Amniotic epithelial cell (primary cell): ENCODE measurements around the gene PGAP6.
"Not testable (repeated sequence)": the region's sequence is repeated elsewhere in the genome, so short reads cannot be mapped to it uniquely, and the experiment has no call there.

ENCODE experiments used
- DNase-seq: peaks from one replicate; pipeline ENCODE4 v3.0.0-alpha.2; 2010; ENCODE audit warnings: low read depth

Gene PGAP6

GRCh38 chr16:364595-365491, 16.9 kb downstream of the PGAP6 start:
- no peak for DNase-seq

GRCh38 chr16:363766-364490, 17.9 kb downstream of the PGAP6 start:
- DNase-seq: no peak

GRCh38 chr16:363110-363765, 18.5 kb downstream of the PGAP6 start:
- DNase-seq: no peak

GRCh38 chr16:362702-362999, 19.1 kb downstream of the PGAP6 start:
- DNase-seq: not testable (repeated sequence)

GRCh38 chr16:361872-362701, 19.7 kb downstream of the PGAP6 start:
- peak; percentile 59 for DNase-seq

GRCh38 chr16:361341-361871, 20.4 kb downstream of the PGAP6 start:
- no peak for DNase-seq

GRCh38 chr16:360698-361336, 21.0 kb downstream of the PGAP6 start:
- DNase-seq: no peak

GRCh38 chr16:359871-360697, 21.7 kb downstream of the PGAP6 start:
- no peak for DNase-seq

DNA sequence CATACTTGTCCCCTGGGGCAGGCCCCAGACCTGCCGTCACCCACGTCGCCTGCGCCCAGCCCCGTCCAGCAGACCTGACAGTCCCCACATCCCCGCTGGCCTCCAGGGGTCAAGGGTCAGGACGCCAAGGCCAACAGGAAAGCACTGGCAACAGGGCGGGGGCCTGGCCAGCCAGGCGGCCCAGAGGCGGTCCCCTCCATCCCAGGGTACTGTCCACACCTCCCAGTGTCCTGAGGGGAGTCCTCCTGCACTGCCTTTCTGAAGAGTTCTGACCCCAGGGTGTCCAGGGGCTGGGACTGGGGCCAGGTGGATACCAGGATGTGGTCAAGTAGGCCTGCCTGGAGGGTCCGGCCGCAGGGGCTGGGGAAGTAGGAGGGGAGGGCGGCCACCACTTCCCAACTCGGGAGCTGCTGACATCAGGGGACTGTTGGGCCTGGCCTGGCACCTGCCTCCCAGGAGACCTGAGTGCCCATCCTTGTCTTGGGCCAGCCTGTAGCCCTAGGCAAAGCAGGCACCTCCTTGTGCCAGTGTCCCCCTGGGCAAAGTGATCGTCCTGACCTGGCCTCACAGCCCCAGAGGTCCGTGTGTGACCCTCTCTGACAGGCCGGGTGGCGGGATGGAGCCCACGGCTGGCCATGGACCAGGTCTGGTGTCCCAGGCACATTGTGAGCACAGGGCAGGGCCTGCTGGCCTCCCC, 22.6 kb downstream of the PGAP6 start:
- DNase-seq: no peak

DNA sequence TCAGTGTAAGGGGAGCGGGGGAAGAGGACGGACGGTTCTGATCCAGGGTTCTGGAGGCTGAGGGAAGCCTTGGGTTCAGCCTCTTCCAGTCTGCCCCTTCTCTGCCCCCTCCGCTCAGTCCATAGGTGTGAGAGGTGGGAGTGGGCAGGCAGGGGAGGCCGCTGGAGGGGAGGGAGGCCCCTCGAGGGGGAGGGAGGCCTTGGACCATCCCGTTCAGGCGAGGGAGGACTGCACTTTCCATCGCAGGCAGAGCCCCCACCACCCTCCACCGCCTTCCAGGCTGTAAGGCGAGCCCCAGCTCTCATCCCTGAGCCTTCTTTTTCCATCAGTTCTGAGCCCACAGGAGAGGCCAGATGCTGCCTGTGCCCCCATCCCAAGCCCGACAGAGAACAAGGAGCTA, 25.0 kb downstream of the PGAP6 start:
- no peak for DNase-seq

- no peak for DNase-seq
Observed at GRCh38 chr16:354971-355461, 26.8 kb downstream of the PGAP6 start.

DNA sequence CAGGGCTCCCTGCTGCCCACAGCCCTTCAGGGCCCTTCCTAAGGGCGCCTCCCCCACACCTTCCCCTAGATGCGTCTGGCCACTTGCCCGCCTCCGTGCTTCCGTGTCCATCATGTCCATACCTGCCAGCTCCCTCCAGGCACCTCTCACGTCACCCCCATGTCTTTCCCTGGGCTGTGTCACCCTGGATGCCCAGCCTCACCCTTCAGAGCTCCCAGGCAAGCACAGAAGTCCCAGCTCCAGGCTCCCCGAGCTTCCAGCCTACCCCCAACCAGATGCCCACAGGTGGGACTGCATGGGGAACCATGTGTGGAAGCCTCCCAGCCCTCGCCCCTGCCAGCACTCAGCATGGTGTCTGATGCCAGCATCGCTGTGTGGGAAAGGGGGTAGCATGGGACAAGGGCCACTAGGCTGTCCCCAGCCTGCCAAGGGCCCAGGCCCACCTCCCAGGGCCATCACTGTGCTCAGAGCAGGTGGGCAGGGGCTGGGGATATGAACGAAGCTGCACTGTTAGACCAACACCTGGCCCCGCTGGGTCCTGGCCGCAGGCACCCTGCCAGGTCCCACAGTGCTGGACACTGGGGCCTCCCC, 27.4 kb downstream of the PGAP6 start:
- DNase-seq: no peak

DNA sequence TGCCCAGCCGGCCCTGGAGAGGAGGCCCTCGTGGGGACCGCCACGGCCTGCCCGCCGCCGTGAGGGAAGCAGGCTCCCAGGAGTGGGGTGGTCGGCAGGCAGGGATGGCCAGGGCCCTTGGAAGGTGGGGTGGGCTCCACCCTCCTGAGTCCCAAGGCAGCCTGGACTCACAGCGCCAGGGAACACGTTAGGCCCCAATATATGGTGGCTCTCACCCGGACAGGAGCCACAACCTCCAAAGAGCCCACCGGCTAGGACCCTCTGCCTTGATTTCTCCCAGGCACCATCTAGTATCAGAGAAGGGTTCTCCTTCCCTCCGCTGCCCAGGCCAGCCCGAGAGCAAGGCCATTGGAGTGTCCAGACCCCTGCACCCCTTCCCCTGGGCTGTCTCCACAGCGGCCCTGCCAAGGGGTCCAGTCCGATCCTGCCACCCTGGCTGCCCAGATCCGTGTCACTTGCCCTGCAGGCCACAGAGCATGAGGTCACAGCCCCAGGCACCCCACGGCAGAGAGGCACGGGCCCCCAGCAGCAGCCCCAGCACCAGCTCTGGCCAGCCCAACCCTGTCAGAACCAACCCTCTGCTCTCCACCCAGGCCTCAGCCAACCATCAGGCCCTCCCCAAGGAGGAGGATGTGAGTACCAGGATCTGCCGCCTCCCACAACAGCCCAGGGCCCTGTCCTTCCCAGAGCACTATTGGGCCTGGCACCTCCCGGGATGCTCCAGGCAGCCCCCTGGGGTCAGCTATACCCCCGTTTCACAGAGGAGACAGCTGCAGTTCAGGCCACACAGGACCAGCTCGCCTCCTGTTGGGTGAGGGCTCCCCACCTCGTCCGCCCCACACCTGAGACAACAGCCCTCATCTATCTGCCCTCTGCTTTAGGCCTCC, 28.1 kb downstream of the PGAP6 start:
- DNase-seq: no peak

- peak; percentile 90 for DNase-seq
Observed at GRCh38 chr16:352547-353403, 29.0 kb downstream of the PGAP6 start, which contains the start of gene AXIN1. Gene AXIN1 (minus strand): TSS chr16:352723. CDS start chr16:347025, 5,698 bp downstream.

GRCh38 chr16:351804-352520, 29.8 kb downstream of the PGAP6 start:
- DNase-seq: no peak

- no peak for DNase-seq
Observed at GRCh38 chr16:350203-350602, 31.6 kb downstream of the PGAP6 start.
